Thyroid gland (tissue), 4 donors: ENCODE results near the gene GYPC. TPM values are rescaled to one million over a fixed set of nuclear protein-coding genes. Genes with fewer than 3 reads are reported as not detected.

Experiments used
- DNase-seq, 2 donors: peaks; one replicate each; pipeline ENCODE4 v3.0.0-alpha.2; 2019
- H3K27ac ChIP-seq, 3 donors: fragments of 200-600 bp; sonication (generic); 1 replicate in 2 of 3; 2 replicates in 1 of 3; pipeline ENCODE4 v1.5.1; 2016 to 2019; ENCODE audit warnings: mild to moderate bottlenecking in 1 of 3, moderate library complexity in 1 of 3
- H3K27me3 ChIP-seq: fragments of 200-600 bp; sonication (generic); one replicate; pipeline ENCODE4 v1.5.1; 2019
- H3K36me3 ChIP-seq, 2 donors: fragments of 200-600 bp; sonication (generic); one replicate each; pipeline ENCODE4 v1.5.1; 2016 to 2019
- H3K4me1 ChIP-seq, 2 donors: fragments of 200-600 bp; sonication (generic); one replicate each; pipeline ENCODE4 v1.5.1; 2017 to 2019
- H3K4me3 ChIP-seq, 3 donors: fragments of 200-600 bp; sonication (generic); replicated peaks in 1 of 3; 1 replicate in 2 of 3; 2 replicates in 1 of 3; pipeline ENCODE4 v1.5.1; 2016; ENCODE audit warnings: mild to moderate bottlenecking in 1 of 3
- H3K9me3 ChIP-seq: fragments of 200-600 bp; sonication (generic); one replicate; pipeline ENCODE4 v1.5.1; 2017
- POLR2A ChIP-seq, 2 donors: fragments of 450-650 bp; IDR thresholded peaks; one replicate each; pipeline ENCODE4 v1.6.1; 2017; ENCODE audit warnings: antibody characterized with exemption in 2 of 2, mild to moderate bottlenecking in 2 of 2, moderate library complexity in 1 of 2
- WGBS, 2 donors: methylation state at CpG; one replicate each; pipeline ENCODE4 v1.1.5; 2017; 5-methylcytosine and 5-hydroxymethylcytosine counted together
- intact Hi-C: fragments of 100-400 bp; cut with DNase I; formaldehyde crosslinking; loops from one replicate; pipeline ENCODE4 v1.15.1; 2023
- total RNA-seq, 4 donors: library from RNA; depleted of rRNA; stranded (reverse); fragments of >200 nt; gene quantifications; one replicate each; pipeline ENCODE4 v1.2.3, GENCODE V29; 2016
- TF ChIP-seq, protein P1 (sequence below), 6 experiments: fragments of 200-600 bp in 3 of 6; fragments of 450-650 bp in 3 of 6; sonication (generic) in 3 of 6; IDR thresholded peaks; one replicate each; pipeline ENCODE4 v1.5.1; 2016 to 2019; ENCODE audit warnings: antibody characterized with exemption in 6 of 6, mild to moderate bottlenecking in 2 of 6, inconsistent platforms in 1 of 6, moderate library complexity in 1 of 6

Gene GYPC
- total RNA-seq, 4 donors from 2014 or later, result 17.1 to 83.6 (median 42.5) TPM

DNA sequence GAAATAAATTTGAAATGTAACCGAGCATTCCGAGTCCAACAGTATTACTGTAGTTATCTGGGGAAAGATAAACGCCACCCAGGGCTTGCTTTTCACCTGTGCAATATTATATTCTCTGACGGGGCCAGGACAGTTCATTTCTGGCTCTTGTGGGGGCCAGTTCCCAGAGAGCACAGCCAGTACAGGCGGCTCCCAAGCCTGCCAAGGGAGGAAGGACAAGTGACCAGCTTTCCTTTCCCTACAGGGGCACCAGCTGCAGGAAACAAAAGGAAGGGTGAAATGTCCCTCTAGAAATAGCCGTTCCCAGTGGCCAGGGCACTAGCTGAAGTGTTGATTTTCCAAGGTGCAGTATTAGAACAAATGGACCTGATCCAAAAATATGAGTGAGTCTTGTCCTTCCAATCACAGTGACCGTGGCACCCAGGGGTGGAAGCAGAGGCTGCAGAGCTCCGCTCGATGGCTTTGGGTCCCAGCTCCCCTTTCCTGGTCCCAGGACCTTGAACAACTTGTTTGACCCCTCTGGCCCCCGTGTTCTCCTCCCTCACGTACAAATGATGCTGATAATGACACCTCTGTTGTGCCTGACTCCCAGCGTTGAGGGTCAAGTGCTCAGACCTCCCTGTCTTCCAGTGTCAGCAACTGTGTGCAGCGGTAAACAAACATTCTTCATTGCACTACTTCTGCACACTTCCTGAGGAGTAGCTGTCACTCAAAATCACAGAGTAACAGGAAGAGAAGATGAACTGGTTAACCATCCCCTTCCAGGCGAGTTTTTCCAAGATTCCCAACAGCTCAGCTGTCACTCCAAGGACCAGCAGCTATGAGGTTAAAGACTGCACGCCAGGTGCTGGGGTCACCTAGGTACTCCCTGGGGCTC is 40.9 kb downstream of the GYPC start:
- no peaks in the 10 kb centered on the region for H3K36me3 ChIP-seq
- TF ChIP-seq, protein P1, sequence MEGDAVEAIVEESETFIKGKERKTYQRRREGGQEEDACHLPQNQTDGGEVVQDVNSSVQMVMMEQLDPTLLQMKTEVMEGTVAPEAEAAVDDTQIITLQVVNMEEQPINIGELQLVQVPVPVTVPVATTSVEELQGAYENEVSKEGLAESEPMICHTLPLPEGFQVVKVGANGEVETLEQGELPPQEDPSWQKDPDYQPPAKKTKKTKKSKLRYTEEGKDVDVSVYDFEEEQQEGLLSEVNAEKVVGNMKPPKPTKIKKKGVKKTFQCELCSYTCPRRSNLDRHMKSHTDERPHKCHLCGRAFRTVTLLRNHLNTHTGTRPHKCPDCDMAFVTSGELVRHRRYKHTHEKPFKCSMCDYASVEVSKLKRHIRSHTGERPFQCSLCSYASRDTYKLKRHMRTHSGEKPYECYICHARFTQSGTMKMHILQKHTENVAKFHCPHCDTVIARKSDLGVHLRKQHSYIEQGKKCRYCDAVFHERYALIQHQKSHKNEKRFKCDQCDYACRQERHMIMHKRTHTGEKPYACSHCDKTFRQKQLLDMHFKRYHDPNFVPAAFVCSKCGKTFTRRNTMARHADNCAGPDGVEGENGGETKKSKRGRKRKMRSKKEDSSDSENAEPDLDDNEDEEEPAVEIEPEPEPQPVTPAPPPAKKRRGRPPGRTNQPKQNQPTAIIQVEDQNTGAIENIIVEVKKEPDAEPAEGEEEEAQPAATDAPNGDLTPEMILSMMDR (IDR thresholded peaks at IDR 0.05), result no peak
- no peak for TF ChIP-seq POLR2A (IDR thresholded peaks at IDR 0.05)
- H3K9me3 ChIP-seq, result no peaks in the 10 kb centered on the region
- H3K4me3 ChIP-seq, result no peak overlapping the region
- WGBS, 2 donors, result 86 to 88% methylated on average over 15 of the region's 15 CpGs
- no peaks in the 10 kb centered on the region for H3K4me1 ChIP-seq
- no peak overlapping the region for H3K27ac ChIP-seq
- H3K27me3 ChIP-seq, result no peaks in the 10 kb centered on the region
- no peak for DNase-seq
- intact Hi-C loops, result no loop called here

DNA sequence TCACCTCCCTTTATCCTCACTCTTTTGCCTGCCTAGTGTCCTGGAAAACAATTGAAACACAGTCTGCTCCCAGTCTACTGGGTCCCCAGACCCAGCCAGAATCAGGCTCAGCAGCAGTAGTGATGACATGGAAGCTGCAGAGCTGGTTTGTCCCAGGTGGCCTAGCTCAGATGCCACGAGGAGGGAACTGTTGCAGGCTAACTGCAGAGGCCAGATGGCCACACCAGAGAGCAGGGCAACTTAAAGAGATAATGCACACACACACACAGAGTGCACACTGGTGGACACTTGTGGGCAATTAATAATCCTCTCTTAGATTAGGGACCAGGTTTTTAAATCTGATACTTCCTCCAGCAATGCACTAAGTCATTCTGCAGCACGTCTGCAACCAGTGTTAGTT is 42.4 kb downstream of the GYPC start:
- no peak for TF ChIP-seq POLR2A (IDR thresholded peaks at IDR 0.05)
- TF ChIP-seq, protein P1 (IDR thresholded peaks at IDR 0.05), result no peak
- WGBS, 2 donors, result 62 to 79% methylated on average over 2 of the region's 2 CpGs
- Histone ChIP-seq H3K27me3 (no peaks in the 10 kb centered on the region), H3K27ac (no peak overlapping the region), H3K9me3 (no peaks in the 10 kb centered on the region), H3K4me3 (no peak overlapping the region), H3K4me1 (no peaks in the 10 kb centered on the region), H3K36me3 (no peaks in the 10 kb centered on the region)
- no peak for DNase-seq
- intact Hi-C loops, result no loop called here

DNA sequence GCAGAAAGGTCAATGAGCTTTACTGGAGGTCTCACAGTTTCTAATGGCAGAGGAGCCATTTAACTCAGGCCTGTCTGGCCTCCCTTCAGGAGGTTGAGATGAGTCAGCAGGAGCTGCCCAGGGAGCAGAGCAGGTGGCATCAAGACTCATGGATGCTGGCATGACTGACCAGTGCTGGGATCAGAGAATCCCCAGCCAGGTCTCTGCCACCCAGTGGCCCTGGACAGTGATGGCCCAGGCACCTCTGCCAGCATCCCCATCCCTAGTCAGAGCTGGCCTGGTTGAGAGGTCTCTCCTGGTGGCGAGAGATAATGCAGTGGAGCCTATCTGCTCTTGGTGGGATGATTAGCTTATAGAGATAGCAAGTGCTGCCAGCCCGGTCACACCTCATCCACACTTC is 43.1 kb downstream of the GYPC start:
- no peaks in the 10 kb centered on the region for H3K36me3 ChIP-seq
- H3K27me3 ChIP-seq, result no peaks in the 10 kb centered on the region
- no peaks in the 10 kb centered on the region for H3K4me1 ChIP-seq
- 80 to 100% methylated on average over 2 of the region's 2 CpGs for WGBS, 2 donors
- no peaks in the 10 kb centered on the region for H3K9me3 ChIP-seq
- no peak for TF ChIP-seq POLR2A (IDR thresholded peaks at IDR 0.05)
- TF ChIP-seq, protein P1 (IDR thresholded peaks at IDR 0.05), result no peak
- intact Hi-C loops, result no loop called here
- H3K4me3 ChIP-seq, result no peak overlapping the region
- no peak overlapping the region for H3K27ac ChIP-seq
- DNase-seq, result no peak

DNA sequence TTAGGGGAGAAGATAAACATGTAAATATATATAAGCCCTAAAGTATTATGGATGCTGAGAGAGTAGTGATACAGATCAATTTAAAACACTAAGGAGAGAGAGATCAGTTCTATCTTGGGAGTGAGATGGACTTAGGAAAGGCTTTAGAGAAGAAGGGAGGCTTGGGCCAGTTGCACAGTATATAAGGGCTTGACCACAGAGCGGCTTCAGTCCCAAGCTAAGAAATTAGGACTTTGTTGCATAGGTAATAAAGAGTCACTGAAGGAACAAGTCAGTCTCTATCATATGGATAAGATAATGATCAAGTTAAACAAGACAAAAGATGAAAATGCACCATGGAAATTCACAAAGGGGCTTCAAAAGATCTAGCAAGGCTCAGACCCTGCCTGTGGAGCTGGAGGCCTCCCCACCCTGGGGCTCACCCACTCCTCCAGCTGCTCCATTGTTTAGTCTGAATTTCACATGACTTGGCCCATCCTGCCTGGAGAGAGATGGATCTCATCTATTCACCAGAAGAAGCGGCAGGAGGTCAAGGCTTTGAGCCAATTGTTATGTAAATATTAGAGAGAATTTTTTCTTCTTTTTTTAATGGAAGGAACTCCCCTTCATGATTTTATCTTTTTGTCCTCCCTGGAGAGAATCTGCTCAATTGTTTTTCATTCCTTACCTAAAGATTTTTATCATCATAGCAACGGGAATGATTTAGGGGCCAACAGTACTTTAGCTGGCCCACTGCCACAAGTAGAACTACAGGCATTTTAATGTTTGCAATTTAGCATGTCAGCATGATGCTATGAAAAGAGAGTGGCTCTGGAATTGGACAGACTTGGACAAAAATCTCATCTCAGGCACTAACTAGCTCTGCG is 44.0 kb downstream of the GYPC start:
- no peak overlapping the region for H3K27ac ChIP-seq
- no peak overlapping the region for H3K4me3 ChIP-seq
- no peaks in the 10 kb centered on the region for H3K36me3 ChIP-seq
- no peaks in the 10 kb centered on the region for H3K9me3 ChIP-seq
- no peak for DNase-seq
- H3K27me3 ChIP-seq, result no peaks in the 10 kb centered on the region
- WGBS, 2 donors, result 69 to 74% methylated on average over 4 of the region's 4 CpGs
- no peaks in the 10 kb centered on the region for H3K4me1 ChIP-seq
- intact Hi-C loops, result no loop called here
- TF ChIP-seq POLR2A (IDR thresholded peaks at IDR 0.05), result no peak
- TF ChIP-seq, protein P1 (IDR thresholded peaks at IDR 0.05), result no peak

DNA sequence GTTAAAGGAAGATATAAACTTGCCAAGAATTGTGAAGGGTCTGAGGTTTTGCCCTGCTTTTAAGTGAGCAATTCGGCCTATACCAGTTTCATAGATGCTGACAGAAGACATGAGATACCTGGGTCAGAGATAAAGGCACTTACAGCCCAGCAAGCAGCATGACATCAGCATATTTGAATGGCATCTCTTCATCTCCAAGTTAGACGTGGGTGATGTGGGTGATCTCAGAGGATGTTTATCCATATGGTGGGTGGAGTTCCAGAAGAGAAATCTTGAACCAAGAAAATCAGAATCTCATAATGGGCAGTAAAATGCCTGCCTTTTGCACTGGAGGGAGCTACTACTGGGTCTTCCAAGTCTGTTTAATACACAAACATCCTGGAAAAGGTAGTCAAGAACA is 44.7 kb downstream of the GYPC start:
- no peaks in the 10 kb centered on the region for H3K36me3 ChIP-seq
- no peak for TF ChIP-seq POLR2A (IDR thresholded peaks at IDR 0.05)
- TF ChIP-seq, protein P1 (IDR thresholded peaks at IDR 0.05), result no peak
- no peaks in the 10 kb centered on the region for H3K27me3 ChIP-seq
- DNase-seq, result no peak
- no peak overlapping the region for H3K27ac ChIP-seq
- intact Hi-C loops, result no loop called here
- H3K4me1 ChIP-seq, result no peaks in the 10 kb centered on the region
- no peaks in the 10 kb centered on the region for H3K9me3 ChIP-seq
- H3K4me3 ChIP-seq, result no peak overlapping the region
- WGBS, 2 donors, result 49 to 58% methylated on average over 2 of the region's 2 CpGs
